NCI-H1092 (cell line): ENCODE results near the gene NIBAN1.
A peak's percentile ranks its signal among the peaks of the same experiment; 100 is the strongest.

Experiments
- DNase-seq: peaks from one replicate; lab custom pipeline; 2025; lab: John Stamatoyannopoulos, UW

The NIBAN1 gene

GRCh38 chr1:184945029-184945428, 29.3 kb downstream of the NIBAN1 start:
- DNase-seq, result no peak

- DNase-seq, result no peak
These were observed 30.3 kb downstream of the NIBAN1 start for GRCh38 chr1:184943998-184944397.

- no peak for DNase-seq
These were observed 32.6 kb downstream of the NIBAN1 start for GRCh38 chr1:184941735-184942134.

GRCh38 chr1:184941410-184941733, 32.9 kb downstream of the NIBAN1 start:
- DNase-seq, result no peak

GRCh38 chr1:184940694-184941409, 33.5 kb downstream of the NIBAN1 start:
- no peak for DNase-seq

- DNase-seq, result no peak
These were observed 34.1 kb downstream of the NIBAN1 start for GRCh38 chr1:184940226-184940625.

- DNase-seq, result no peak
These were observed 36.6 kb downstream of the NIBAN1 start for GRCh38 chr1:184937729-184938128.

- DNase-seq, result no peak
These were observed 38.1 kb downstream of the NIBAN1 start for GRCh38 chr1:184935920-184936798.

GRCh38 chr1:184933944-184934343, 40.4 kb downstream of the NIBAN1 start:
- no peak for DNase-seq

- no peak for DNase-seq
These were observed 42.0 kb downstream of the NIBAN1 start for GRCh38 chr1:184932319-184932718.

- DNase-seq, result no peak
These were observed 42.7 kb downstream of the NIBAN1 start for GRCh38 chr1:184931566-184931965.

- DNase-seq, result no peak
These were observed 43.7 kb downstream of the NIBAN1 start for GRCh38 chr1:184930645-184931044.

GRCh38 chr1:184930232-184930631, 44.1 kb downstream of the NIBAN1 start:
- DNase-seq, result peak; percentile 15

GRCh38 chr1:184929711-184930202, 44.6 kb downstream of the NIBAN1 start:
- DNase-seq, result no peak

GRCh38 chr1:184928394-184928793, 45.9 kb downstream of the NIBAN1 start:
- DNase-seq, result no peak
